ENCODE measurements around the gene REEP1.

DNA sequence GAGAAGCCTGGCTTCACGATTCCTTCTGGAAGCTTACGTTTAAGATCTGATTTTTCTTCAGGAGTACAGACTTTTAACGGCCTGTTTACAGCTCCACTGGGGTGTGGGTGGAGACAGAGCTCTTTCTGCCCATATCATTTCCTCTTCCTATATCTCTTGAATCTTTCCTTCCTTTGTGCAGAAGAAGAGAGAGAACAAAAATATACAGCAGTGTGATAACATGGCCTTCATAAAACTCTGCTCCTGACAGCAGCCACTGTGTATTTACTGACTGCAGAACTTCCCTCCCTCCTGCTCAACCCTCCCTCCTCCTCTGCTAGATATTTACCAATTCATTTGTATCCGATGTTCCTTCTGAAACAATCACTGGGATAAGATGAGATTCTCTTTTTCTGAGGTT is 34.1 kb upstream of the REEP1 start:
- TF ChIP-seq, protein P1, sequence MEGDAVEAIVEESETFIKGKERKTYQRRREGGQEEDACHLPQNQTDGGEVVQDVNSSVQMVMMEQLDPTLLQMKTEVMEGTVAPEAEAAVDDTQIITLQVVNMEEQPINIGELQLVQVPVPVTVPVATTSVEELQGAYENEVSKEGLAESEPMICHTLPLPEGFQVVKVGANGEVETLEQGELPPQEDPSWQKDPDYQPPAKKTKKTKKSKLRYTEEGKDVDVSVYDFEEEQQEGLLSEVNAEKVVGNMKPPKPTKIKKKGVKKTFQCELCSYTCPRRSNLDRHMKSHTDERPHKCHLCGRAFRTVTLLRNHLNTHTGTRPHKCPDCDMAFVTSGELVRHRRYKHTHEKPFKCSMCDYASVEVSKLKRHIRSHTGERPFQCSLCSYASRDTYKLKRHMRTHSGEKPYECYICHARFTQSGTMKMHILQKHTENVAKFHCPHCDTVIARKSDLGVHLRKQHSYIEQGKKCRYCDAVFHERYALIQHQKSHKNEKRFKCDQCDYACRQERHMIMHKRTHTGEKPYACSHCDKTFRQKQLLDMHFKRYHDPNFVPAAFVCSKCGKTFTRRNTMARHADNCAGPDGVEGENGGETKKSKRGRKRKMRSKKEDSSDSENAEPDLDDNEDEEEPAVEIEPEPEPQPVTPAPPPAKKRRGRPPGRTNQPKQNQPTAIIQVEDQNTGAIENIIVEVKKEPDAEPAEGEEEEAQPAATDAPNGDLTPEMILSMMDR (IDR thresholded peaks at IDR 0.05), result no peak
- TF ChIP-seq SIN3A (IDR thresholded peaks at IDR 0.05; ENCODE audit: borderline replicate concordance, insufficient read depth, low read depth, low read length), result no peak
- TF ChIP-seq, protein P2, sequence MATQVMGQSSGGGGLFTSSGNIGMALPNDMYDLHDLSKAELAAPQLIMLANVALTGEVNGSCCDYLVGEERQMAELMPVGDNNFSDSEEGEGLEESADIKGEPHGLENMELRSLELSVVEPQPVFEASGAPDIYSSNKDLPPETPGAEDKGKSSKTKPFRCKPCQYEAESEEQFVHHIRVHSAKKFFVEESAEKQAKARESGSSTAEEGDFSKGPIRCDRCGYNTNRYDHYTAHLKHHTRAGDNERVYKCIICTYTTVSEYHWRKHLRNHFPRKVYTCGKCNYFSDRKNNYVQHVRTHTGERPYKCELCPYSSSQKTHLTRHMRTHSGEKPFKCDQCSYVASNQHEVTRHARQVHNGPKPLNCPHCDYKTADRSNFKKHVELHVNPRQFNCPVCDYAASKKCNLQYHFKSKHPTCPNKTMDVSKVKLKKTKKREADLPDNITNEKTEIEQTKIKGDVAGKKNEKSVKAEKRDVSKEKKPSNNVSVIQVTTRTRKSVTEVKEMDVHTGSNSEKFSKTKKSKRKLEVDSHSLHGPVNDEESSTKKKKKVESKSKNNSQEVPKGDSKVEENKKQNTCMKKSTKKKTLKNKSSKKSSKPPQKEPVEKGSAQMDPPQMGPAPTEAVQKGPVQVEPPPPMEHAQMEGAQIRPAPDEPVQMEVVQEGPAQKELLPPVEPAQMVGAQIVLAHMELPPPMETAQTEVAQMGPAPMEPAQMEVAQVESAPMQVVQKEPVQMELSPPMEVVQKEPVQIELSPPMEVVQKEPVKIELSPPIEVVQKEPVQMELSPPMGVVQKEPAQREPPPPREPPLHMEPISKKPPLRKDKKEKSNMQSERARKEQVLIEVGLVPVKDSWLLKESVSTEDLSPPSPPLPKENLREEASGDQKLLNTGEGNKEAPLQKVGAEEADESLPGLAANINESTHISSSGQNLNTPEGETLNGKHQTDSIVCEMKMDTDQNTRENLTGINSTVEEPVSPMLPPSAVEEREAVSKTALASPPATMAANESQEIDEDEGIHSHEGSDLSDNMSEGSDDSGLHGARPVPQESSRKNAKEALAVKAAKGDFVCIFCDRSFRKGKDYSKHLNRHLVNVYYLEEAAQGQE (IDR thresholded peaks at IDR 0.05; ENCODE audit: insufficient read depth in 1 of 2, low read depth in 2 of 2, low read length in 1 of 2), result no peak
- TF ChIP-seq TCF7L2 (IDR thresholded peaks at IDR 0.05; ENCODE audit: low read depth, low read length), result no peak
- no peak for TF ChIP-seq POLR2AphosphoS5 (IDR thresholded peaks at IDR 0.05; ENCODE audit: low read depth, low read length)

Measured in Panc1 (cell line).